Esophagus muscularis mucosa (tissue), 3 donors: Measurements from ENCODE around the gene GALNT2.

Experiments
- EP300 ChIP-seq: sonication (generic); formaldehyde crosslinking; IDR thresholded peaks from one replicate; pipeline ENCODE4 v1.6.1; 2017; ENCODE audit warnings: antibody characterized with exemption
- TF ChIP-seq, protein P1 (sequence below), 3 experiments: fragments of 200-600 bp in 2 of 3; fragments of 450-650 bp in 1 of 3; sonication (generic) in 2 of 3; IDR thresholded peaks; one replicate each; pipeline ENCODE4 v1.5.1; 2017 to 2019; ENCODE audit warnings: antibody characterized with exemption in 3 of 3, mild to moderate bottlenecking in 2 of 3, moderate library complexity in 1 of 3

DNA sequence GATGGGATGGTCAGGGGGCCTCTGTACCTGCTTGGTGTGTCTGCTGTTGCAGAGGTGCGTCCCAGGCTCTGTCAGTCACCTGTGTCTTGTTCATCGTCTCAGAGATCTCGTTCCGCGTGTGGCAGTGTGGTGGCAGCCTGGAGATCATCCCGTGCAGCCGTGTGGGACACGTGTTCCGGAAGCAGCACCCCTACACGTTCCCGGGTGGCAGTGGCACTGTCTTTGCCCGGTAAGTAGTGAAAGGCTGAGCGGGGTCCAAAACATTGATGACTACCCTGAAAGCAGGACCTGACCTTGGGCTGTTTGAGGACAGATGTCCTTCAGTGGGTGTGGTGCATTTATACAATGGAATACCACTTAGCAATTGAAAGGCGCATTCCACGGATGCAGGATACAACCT is 188.1 kb downstream of the GALNT2 start:
- TF ChIP-seq, protein P1, sequence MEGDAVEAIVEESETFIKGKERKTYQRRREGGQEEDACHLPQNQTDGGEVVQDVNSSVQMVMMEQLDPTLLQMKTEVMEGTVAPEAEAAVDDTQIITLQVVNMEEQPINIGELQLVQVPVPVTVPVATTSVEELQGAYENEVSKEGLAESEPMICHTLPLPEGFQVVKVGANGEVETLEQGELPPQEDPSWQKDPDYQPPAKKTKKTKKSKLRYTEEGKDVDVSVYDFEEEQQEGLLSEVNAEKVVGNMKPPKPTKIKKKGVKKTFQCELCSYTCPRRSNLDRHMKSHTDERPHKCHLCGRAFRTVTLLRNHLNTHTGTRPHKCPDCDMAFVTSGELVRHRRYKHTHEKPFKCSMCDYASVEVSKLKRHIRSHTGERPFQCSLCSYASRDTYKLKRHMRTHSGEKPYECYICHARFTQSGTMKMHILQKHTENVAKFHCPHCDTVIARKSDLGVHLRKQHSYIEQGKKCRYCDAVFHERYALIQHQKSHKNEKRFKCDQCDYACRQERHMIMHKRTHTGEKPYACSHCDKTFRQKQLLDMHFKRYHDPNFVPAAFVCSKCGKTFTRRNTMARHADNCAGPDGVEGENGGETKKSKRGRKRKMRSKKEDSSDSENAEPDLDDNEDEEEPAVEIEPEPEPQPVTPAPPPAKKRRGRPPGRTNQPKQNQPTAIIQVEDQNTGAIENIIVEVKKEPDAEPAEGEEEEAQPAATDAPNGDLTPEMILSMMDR (IDR thresholded peaks at IDR 0.05): no peak
- no peak for TF ChIP-seq EP300
